ENCODE results near the gene FXYD3.

- TF ChIP-seq CTCF (IDR thresholded peaks at IDR 0.05; ENCODE audit: poor library complexity, severe bottlenecking): no peak
- TF ChIP-seq TAF1 (IDR thresholded peaks at IDR 0.05; ENCODE audit: low read depth): no peak
- no peak for TF ChIP-seq POLR2AphosphoS5 (IDR thresholded peaks at IDR 0.05)
- no peak for TF ChIP-seq EZH2 (IDR thresholded peaks at IDR 0.05; ENCODE audit: borderline replicate concordance, insufficient read depth, low read length, poor library complexity, severe bottlenecking)
- TF ChIP-seq EP300 (conservative IDR thresholded peaks at IDR 0.05; ENCODE audit: poor library complexity, severe bottlenecking): no peak
Measured at GRCh38 chr19:35106291-35106583, 9.4 kb upstream of the FXYD3 start.
